GM12801 (cell line): ENCODE data around the gene SLC27A5.

ENCODE experiments used
- CTCF ChIP-seq: IDR thresholded peaks from one replicate; pipeline ENCODE4 v1.5.1; 2011; ENCODE audit warnings: control low read depth; ENCODE audit not compliant: insufficient read length; ENCODE audit errors: extremely low read depth

Gene SLC27A5

GRCh38 chr19:58536852-58537798, 25.3 kb upstream of the SLC27A5 start:
- no peak for TF ChIP-seq CTCF

GRCh38 chr19:58535857-58536256, 24.1 kb upstream of the SLC27A5 start:
- TF ChIP-seq CTCF, result no peak

- TF ChIP-seq CTCF, result no peak
Observed at GRCh38 chr19:58531034-58531840, 19.4 kb upstream of the SLC27A5 start.

GRCh38 chr19:58529405-58529804, 17.6 kb upstream of the SLC27A5 start:
- no peak for TF ChIP-seq CTCF

- TF ChIP-seq CTCF, result no peak
Observed at GRCh38 chr19:58522709-58523108, 10.9 kb upstream of the SLC27A5 start.

GRCh38 chr19:58521651-58522050, 9.9 kb upstream of the SLC27A5 start:
- no peak for TF ChIP-seq CTCF

GRCh38 chr19:58520257-58520599, 8.4 kb upstream of the SLC27A5 start:
- no peak for TF ChIP-seq CTCF
